Ectodermal cell (in vitro differentiated cells): ENCODE measurements around the gene PCDH15. TPM values are rescaled to one million over a fixed set of nuclear protein-coding genes. Genes with fewer than 3 reads are reported as not detected.

Experiments
- H3K27ac ChIP-seq: 2 replicates; pipeline ENCODE4 v1.7.0; 2013; ENCODE audit warnings: mild to moderate bottlenecking, low read depth, low read length; ENCODE audit not compliant: insufficient read depth, poor library complexity, severe bottlenecking
- H3K27me3 ChIP-seq: 2 replicates; pipeline ENCODE4 v1.7.0; 2013; ENCODE audit warnings: mild to moderate bottlenecking, low read length; ENCODE audit not compliant: insufficient read depth, control insufficient read depth, poor library complexity, severe bottlenecking
- H3K36me3 ChIP-seq: one replicate; pipeline ENCODE4 v1.7.0; 2013; ENCODE audit warnings: low read length; ENCODE audit not compliant: control insufficient read depth, insufficient read depth
- H3K4me1 ChIP-seq: one replicate; pipeline ENCODE4 v1.7.0; 2013; ENCODE audit warnings: low read length; ENCODE audit not compliant: control insufficient read depth, insufficient read depth
- H3K4me3 ChIP-seq: 2 replicates; pipeline ENCODE4 v1.7.0; 2013; ENCODE audit warnings: low read depth, low read length, control low read depth; ENCODE audit not compliant: insufficient read depth
- H3K9me3 ChIP-seq: 2 replicates; pipeline ENCODE4 v1.7.0; 2013; ENCODE audit warnings: mild to moderate bottlenecking, low read length, moderate library complexity; ENCODE audit not compliant: control insufficient read depth
- WGBS, 2 experiments: methylation state at CpG; one replicate each; pipeline ENCODE4 v1.1.7; 2013; ENCODE audit warnings: missing lambda C conversion rate in 2 of 2; 5-methylcytosine and 5-hydroxymethylcytosine counted together
- polyA plus RNA-seq, 4 experiments: library from polyadenylated mRNA; stranded (reverse); fragments of 50-300 nt; gene quantifications; one replicate each; pipeline ENCODE4 v1.2.3, GENCODE V29; 2013

The PCDH15 gene
- polyA plus RNA-seq (2013, experiment 1 of 4): 0.15 TPM
- polyA plus RNA-seq (2013, experiment 2 of 4): 0.11 TPM
- polyA plus RNA-seq (2013, experiment 3 of 4): 0.16 TPM
- polyA plus RNA-seq (2013, experiment 4 of 4): 0.24 TPM

- no peak within 1 kb of the TSS for H3K4me3 ChIP-seq
- WGBS, 2 experiments: 44 to 46% methylated on average over 10 of the region's 10 CpGs
- H3K27ac ChIP-seq: no peak within 1 kb of the TSS
Observed at GRCh38 chr10:54800741-54801421, at the start of gene PCDH15. PCDH15 (minus strand) TSS chr10:54801231; CDS start chr10:54664262, 136,969 bp downstream.

DNA sequence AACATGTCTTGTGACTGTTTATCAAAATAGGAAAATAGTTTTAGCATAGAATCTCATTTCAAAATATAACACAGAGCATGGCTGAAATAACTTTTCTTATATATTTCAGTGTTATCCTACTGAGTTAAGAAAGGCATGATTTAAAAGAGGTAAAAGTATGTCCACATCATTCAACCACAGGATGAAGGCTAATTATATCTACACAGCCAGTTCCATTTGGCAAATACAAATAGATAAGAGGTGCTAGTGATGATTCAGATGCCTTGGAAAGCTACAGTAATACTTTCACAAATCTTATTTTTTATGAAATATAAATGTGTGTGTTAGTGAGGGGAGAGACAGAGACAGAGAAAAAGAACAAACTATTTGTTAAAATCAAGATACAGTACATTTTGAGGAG is 42.9 kb upstream of the PCDH15 start:
- H3K36me3 ChIP-seq: no peaks in the 10 kb centered on the region
- no peaks in the 10 kb centered on the region for H3K27me3 ChIP-seq
- H3K4me1 ChIP-seq: no peaks in the 10 kb centered on the region
- no peak overlapping the region for H3K27ac ChIP-seq
- no peaks in the 10 kb centered on the region for H3K9me3 ChIP-seq
- no peak overlapping the region for H3K4me3 ChIP-seq

More at GRCh38 chr10:54800741-54801421, at the start of gene PCDH15:
- H3K4me1 ChIP-seq: peaks cover 5% of the 10 kb centered on the region
- no peaks in the 10 kb centered on the region for H3K36me3 ChIP-seq
- no peaks in the 10 kb centered on the region for H3K27me3 ChIP-seq
- no peaks in the 10 kb centered on the region for H3K9me3 ChIP-seq

GRCh38 chr10:54843085-54843646 is 42.1 kb upstream of the PCDH15 start:
- Histone ChIP-seq H3K9me3 (no peaks in the 10 kb centered on the region), H3K4me3 (no peak overlapping the region), H3K27me3 (no peaks in the 10 kb centered on the region), H3K36me3 (no peaks in the 10 kb centered on the region), H3K4me1 (no peaks in the 10 kb centered on the region), H3K27ac (no peak overlapping the region)
- 98 to 100% methylated on average over 1 to 5 of the region's 5 CpGs for WGBS, 2 experiments

DNA sequence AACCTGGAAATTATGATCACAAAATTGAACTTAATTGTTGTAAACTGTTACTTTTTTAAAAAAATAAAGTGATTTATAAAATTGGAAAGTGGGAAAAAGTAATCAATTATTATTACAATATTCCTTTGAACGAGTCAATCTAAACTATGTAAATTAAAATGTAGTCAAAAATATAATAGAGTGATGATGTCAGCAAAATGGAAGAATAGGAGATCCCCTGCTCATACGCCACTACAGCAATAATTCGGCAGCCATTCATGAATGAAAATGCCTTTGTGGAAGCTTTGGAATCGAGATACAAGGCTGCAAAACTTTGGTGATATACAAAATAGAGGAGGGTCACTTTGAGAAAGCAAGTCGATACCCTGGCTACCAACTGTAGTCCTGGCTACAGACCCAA is 36.4 kb upstream of the PCDH15 start:
- Histone ChIP-seq H3K27ac (no peak overlapping the region), H3K4me3 (no peak overlapping the region), H3K9me3 (no peaks in the 10 kb centered on the region), H3K36me3 (no peaks in the 10 kb centered on the region), H3K4me1 (no peaks in the 10 kb centered on the region), H3K27me3 (no peaks in the 10 kb centered on the region)
- WGBS, 2 experiments: 95 to 97% methylated on average over 4 of the region's 5 CpGs

GRCh38 chr10:54833029-54833428 is 32.0 kb upstream of the PCDH15 start:
- no peaks in the 10 kb centered on the region for H3K9me3 ChIP-seq
- H3K4me3 ChIP-seq: no peak overlapping the region
- no peaks in the 10 kb centered on the region for H3K36me3 ChIP-seq
- WGBS, 2 experiments: 100% methylated on average over 1 of the region's 2 CpGs; no CpG with 5 or more reads in 1 of the 2 experiments
- no peaks in the 10 kb centered on the region for H3K4me1 ChIP-seq
- H3K27me3 ChIP-seq: no peaks in the 10 kb centered on the region
- no peak overlapping the region for H3K27ac ChIP-seq

- 76 to 93% methylated on average over 1 of the region's 1 CpG for WGBS, 2 experiments
- Histone ChIP-seq H3K4me3 (no peak overlapping the region), H3K9me3 (no peaks in the 10 kb centered on the region), H3K27me3 (no peaks in the 10 kb centered on the region), H3K36me3 (no peaks in the 10 kb centered on the region), H3K27ac (no peak overlapping the region), H3K4me1 (no peaks in the 10 kb centered on the region)
Observed at GRCh38 chr10:54826994-54827560, 26.0 kb upstream of the PCDH15 start.

GRCh38 chr10:54815583-54815982 is 14.6 kb upstream of the PCDH15 start:
- H3K36me3 ChIP-seq: no peaks in the 10 kb centered on the region
- 97 to 100% methylated on average over 2 of the region's 2 CpGs for WGBS, 2 experiments
- no peaks in the 10 kb centered on the region for H3K4me1 ChIP-seq
- H3K27ac ChIP-seq: no peak overlapping the region
- H3K27me3 ChIP-seq: no peaks in the 10 kb centered on the region
- H3K4me3 ChIP-seq: no peak overlapping the region
- no peaks in the 10 kb centered on the region for H3K9me3 ChIP-seq

GRCh38 chr10:54808186-54808935 is 7.3 kb upstream of the PCDH15 start:
- WGBS, 2 experiments: 90 to 100% methylated on average over 1 of the region's 1 CpG

GRCh38 chr10:54799506-54799905 is 1.5 kb downstream of the PCDH15 start:
- no peaks in the 10 kb centered on the region for H3K27me3 ChIP-seq
- H3K4me3 ChIP-seq: no peak overlapping the region
- peaks cover 5% of the 10 kb centered on the region for H3K4me1 ChIP-seq
- no peaks in the 10 kb centered on the region for H3K36me3 ChIP-seq
- no peak overlapping the region for H3K27ac ChIP-seq
- H3K9me3 ChIP-seq: no peaks in the 10 kb centered on the region
- 86 to 100% methylated on average over 1 of the region's 1 CpG for WGBS, 2 experiments

More at GRCh38 chr10:54808186-54808935, 7.3 kb upstream of the PCDH15 start:
- H3K27ac ChIP-seq: no peak overlapping the region
- no peaks in the 10 kb centered on the region for H3K27me3 ChIP-seq
- H3K9me3 ChIP-seq: no peaks in the 10 kb centered on the region
- no peak overlapping the region for H3K4me3 ChIP-seq
- H3K36me3 ChIP-seq: no peaks in the 10 kb centered on the region
- no peaks in the 10 kb centered on the region for H3K4me1 ChIP-seq
